Esophagus squamous epithelium (tissue), 4 donors: ENCODE measurements around the gene PPME1.

Experiments
- CTCF ChIP-seq, 6 experiments: fragments of 450-650 bp in 4 of 6; fragments of 200-600 bp in 2 of 6; sonication (generic) in 2 of 6; IDR thresholded peaks; one replicate each; pipeline ENCODE4 v1.5.1; 2016 to 2019; ENCODE audit warnings: antibody characterized with exemption in 6 of 6, mild to moderate bottlenecking in 4 of 6, moderate library complexity in 4 of 6
- POLR2A ChIP-seq, 4 donors: fragments of 450-650 bp; IDR thresholded peaks; one replicate each; pipeline ENCODE4 v1.6.1; 2017; ENCODE audit warnings: antibody characterized with exemption in 4 of 4, mild to moderate bottlenecking in 4 of 4, moderate library complexity in 3 of 4

- TF ChIP-seq CTCF (IDR thresholded peaks at IDR 0.05) (peak in 5 of 6 experiments; percentile 5 to 62 (median 17)), POLR2A (IDR thresholded peaks at IDR 0.05) (peak in 3 of 4 donors; percentile 34 to 84 (median 65))
Measured at GRCh38 chr11:74170694-74171629, at the start of gene PPME1, which contains the start of gene C2CD3.
